GM19395 (cell line): Measurements from ENCODE around the gene CFL2.
"Not testable (repeated sequence)": the region's sequence is repeated elsewhere in the genome, so short reads cannot be mapped to it uniquely, and the experiment has no call there.

Source experiments
- ATAC-seq: cut with Tn5 transposase; IDR thresholded peaks from one replicate; pipeline ENCODE4 v1.9.1; 2021; ENCODE audit warnings: mild to moderate bottlenecking, moderate library complexity; ENCODE audit not compliant: unreplicated experiment

The CFL2 gene

GRCh38 chr14:34711796-34712712 lies 2.3 kb downstream of the CFL2 start:
- no peak for ATAC-seq

DNA sequence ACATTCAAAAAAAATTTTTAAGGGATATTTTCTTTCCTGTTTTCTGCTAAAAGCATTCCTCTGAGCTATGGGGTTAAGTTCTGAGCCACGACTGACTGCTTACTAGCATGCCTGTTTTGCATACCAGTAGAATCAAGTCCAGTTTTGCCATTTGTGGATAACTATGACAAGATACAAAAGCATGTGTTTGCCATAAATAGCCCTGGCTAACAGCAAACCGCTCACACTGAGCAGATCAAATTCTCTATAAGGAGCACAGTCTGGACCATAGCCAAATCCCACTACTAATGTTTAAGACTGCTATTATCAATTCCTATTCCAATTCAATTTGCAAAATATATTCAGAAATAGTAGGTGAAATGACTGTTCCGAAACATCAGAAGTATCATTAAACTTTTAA lies 3.2 kb downstream of the CFL2 start:
- peak; percentile 46 for ATAC-seq

GRCh38 chr14:34710744-34711143 lies 3.6 kb downstream of the CFL2 start:
- ATAC-seq, result no peak

- ATAC-seq, result no peak
These were observed 4.4 kb downstream of the CFL2 start for GRCh38 chr14:34710006-34710405.

DNA sequence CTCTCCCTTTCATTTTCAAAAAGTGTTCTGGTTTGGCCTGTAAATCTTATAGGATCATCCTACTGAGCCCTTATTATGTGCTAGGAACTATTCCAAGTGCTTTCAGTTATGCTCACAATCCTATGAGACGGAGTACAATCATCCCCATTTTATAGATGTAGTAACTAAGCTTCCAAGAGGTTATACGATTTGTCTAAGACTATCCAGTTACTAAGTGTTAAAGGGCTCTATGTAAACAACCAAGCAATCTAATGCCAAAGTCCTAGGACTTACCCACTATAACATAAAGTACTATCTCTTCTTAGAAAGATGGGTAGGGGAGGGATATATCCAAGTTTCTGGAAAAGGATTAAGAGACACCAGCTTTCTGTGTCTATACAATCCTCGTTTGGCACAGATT lies 6.7 kb downstream of the CFL2 start:
- no peak for ATAC-seq

- ATAC-seq, result no peak
These were observed 12.6 kb downstream of the CFL2 start for GRCh38 chr14:34701808-34702207.

GRCh38 chr14:34700622-34701130 lies 13.7 kb downstream of the CFL2 start:
- no peak for ATAC-seq

DNA sequence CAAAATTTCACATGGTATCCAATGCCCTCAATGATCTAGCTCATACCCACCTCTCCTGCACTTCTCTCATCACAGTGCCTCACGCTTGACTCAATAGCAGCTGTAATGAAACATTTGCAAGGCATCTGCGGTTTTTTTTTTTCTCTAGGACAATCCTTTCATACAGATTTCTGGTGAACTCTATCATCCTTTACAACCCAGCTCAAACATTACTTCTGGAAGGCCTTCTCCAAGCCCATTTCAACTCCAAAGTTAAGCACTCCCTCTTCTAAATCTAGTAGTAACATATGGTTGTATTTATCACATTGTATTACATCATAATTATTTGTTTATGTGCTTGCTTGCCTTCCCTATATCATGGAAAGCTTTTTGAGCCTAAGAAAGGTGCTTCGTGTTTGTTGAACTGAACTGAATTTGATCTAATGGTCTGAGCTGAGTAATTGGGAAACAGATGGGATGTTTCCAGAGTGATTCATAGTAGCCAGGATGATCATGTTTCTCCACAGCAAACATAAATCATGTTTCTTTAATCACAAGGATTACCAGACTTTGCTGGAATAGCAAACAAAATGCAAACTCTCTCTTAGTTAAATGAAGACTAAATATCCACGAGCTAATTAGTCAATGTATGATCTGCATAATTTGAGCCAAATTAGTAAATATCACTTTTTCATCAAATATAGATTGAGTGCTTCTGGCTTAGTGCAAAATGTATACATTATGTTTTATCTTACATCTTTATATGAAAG lies 14.3 kb downstream of the CFL2 start:
- ATAC-seq, result no peak

DNA sequence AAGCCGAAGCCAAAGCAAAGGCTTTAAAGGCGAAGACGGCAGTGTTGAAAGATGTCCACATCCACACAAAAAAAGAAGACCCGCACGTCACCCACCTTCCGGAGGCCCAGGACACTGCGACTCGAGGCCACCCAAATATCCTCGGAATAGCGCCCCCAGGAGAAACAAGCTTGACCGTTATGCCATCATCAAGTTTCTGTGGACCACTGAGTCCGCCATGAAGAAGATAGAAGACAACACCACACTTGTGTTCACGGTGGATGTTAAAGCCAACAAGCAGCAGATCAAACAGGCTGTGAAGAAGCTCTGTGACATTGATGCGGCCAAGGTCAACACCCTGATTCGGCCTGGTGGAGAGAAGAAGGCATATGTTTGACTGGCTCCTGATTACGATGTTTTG lies 20.2 kb downstream of the CFL2 start:
- not testable (repeated sequence) for ATAC-seq

DNA sequence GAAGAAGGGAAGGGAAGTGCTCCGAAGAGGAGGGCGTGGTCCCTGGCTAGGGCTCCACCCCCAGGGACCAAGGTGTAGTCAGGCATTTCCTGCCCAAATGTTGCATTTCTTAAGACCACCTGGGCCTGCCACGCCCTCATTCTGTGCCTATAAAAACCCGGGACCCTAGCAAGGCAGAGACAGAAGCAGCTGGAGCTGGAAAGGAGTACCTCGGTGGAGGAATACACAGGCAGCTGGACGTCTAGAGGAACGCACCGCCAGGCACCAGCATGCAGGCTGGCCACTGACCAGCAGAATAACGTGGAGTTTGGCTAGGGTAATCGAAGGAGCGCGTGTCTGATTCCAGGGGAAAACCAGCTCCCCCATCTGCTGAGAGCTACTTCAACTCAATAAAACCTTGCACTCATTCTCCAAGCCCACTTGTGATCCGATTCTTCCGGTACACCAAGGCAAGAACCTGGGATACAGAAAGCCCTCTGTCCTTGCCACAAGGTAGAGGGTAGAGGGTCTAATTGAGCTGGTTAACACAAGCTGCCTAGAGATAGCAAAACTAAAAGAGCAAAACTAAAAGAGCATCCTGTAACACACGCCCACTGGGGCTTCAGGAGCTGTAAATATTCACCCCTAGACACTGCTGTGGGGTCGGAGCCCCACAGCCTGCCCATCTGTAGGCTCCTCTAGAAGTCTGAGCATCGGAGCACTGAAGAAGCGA lies 21.0 kb downstream of the CFL2 start:
- no peak for ATAC-seq

DNA sequence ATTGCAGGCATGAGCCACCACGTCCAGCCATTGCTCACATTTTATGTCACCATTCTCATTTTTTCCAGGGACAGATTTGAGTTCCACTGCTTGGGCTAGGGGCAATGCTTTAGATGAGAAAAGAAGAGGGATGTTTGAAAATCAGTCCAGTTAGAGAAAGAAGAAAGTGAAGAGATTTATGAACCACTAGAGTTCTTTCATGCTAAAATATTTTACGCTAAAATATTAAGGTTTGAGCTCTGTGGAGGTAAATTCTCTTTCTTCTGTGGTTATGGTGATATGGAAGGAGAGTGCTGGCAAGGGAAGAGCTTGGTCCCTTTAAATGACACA lies 21.5 kb downstream of the CFL2 start:
- no peak for ATAC-seq

DNA sequence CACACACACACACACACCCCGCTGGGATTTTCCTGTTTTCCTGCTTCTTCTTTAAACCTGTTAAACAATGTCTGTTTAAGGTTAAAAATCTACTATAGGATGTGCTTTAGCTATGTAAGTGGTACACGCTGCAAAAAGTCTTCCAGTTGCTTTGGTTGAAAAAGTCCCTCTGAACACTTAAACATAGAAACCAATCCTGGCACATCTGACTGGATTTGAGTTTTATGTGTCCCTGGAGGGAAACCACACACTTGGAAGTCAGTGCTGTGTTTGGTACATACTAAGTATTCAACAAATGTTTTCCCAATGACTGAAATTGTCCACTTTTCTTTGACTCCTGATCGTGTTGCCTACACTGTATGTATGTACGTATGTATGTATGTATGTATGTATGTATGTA lies 22.0 kb downstream of the CFL2 start:
- no peak for ATAC-seq

DNA sequence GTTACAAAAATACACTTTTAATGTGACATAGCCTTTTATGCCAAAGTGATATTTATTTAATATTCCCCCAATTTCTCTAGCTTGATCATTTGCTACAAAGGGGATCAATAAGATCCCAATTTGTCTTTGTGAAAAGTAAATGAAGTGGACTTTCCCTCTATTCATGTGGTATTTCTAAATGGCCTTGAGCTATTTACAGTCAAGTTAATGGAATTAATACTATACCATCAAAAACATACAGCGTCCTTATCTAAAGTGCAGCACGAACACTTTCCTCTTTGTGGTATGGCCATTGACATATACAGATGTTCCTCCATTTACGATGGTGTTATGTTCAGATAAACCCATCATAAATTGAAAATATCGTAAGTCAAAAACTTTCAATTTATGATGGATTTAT lies 23.2 kb downstream of the CFL2 start:
- ATAC-seq, result no peak

DNA sequence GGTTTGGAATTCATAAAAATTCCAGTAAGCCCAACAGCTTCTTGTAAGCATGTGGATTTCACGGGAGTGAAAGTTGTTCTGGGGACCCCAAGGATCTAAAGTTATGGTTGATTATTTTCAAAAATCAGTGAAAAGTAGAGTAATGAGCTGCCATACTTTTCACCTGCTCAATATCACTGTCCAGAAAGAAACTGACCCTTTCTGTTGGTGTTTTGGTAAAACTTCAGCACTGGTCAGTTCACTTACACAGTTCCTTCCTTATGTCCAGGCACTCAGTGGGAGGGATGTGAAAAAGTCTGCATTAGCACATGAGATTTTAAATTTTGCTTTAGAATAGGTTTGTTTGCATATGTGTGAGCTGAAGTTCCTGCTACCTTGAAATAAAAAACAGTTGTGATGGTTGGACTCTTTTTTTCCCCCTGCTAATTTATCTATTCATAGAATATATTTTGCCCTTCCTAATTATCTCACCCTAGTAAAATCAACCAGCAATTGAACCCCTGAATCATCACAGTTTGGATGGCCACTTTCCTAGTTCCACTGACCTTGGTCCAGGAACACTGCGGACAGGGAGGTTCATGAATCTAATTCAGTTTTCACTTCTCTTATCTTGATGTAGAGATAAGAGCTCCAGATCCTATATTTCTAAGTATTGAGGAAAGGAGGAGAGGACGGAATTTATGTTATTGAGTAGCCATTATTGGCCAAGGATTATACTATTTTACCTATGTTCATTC lies 25.8 kb downstream of the CFL2 start:
- ATAC-seq, result no peak

GRCh38 chr14:34685819-34686428 lies 28.5 kb downstream of the CFL2 start:
- no peak for ATAC-seq

DNA sequence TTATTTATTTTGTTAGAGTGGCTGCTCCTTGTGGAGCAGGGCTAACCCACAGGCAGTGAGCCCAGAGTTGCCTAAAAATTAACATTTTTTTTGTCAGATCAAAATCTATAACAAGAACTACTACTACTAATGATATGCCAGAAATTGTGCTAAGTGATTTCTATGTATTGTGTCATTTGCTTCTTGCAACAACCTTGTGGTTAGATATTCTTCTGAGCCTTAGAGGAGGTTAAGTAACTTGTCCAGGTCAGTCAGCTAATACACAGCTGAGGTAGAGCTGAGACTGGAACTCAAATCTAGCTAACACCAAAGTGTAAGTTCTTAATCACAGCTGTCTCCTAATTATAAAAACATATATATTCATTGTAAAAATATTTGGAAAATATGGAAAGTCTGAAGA lies 29.8 kb downstream of the CFL2 start:
- ATAC-seq, result no peak

- ATAC-seq, result no peak
These were observed 31.5 kb downstream of the CFL2 start for GRCh38 chr14:34682787-34683321.

DNA sequence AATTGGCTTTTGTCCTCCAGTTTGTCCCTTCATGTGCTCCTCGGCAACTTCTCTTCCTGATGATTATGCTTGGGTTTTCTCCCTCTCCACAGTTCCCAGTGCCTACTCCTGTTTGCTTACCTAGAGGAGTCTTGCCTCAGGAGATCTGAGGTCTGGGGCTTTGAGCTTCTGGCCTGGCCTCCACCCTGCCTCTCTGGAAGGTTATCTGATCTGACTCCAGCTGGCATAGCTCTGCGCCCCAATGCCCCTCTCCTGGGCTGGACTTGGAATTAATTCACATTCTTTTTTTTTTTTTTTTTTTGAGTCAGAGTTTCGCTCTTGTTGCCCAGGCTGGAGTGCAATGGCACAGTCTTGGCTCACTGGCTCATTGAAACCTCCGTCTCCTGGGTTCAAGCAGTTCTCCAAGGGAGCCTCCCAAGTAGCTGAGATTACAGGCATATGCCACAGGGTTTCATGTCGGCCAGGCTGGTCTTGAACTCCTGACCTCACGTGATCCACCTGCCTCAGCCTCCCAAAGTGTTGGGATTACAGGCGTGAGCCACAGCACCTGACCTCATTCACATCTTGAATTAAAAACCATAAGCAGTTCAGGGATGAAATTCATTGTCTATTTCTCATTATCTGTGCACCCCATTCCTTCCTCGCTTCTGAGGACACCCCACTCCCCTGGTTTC lies 33.5 kb downstream of the CFL2 start:
- no peak for ATAC-seq

DNA sequence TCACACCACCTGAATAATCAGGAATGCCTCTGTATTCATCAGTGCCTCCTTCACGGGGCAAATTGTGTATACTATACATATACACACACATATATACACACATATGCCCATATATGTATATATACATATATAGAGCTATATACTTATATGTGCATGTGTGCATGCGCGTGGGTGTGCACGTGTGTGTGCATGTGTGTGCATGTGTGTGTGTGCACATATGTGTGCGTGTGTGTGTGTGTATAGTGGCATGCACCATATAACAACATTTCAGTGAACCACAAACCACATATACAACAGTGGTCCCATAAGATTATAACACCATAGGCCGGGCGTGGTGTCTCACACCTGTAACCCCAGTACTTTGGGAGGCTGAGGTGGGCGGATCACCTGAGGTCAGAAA lies 35.7 kb downstream of the CFL2 start:
- no peak for ATAC-seq

- ATAC-seq, result no peak
These were observed 36.1 kb downstream of the CFL2 start for GRCh38 chr14:34678306-34678705.
